NCI-H146 (cell line): Measurements from ENCODE around the gene SLC2A11.

Source experiments
- DNase-seq: peaks from one replicate; lab custom pipeline; 2025; lab: John Stamatoyannopoulos, UW

Gene SLC2A11

GRCh38 chr22:23832226-23833016 lies 25.3 kb upstream of the SLC2A11 start:
- no peak for DNase-seq

- no peak for DNase-seq
These were observed 24.5 kb upstream of the SLC2A11 start for GRCh38 chr22:23833017-23833751.

- no peak for DNase-seq
These were observed 23.8 kb upstream of the SLC2A11 start for GRCh38 chr22:23833911-23834317.

- no peak for DNase-seq
These were observed 23.3 kb upstream of the SLC2A11 start for GRCh38 chr22:23834406-23834792.

GRCh38 chr22:23834793-23835483 lies 22.7 kb upstream of the SLC2A11 start:
- no peak for DNase-seq

- DNase-seq: no peak
These were observed 22.1 kb upstream of the SLC2A11 start for GRCh38 chr22:23835484-23836144.

GRCh38 chr22:23836281-23836680 lies 21.4 kb upstream of the SLC2A11 start:
- DNase-seq: no peak

- DNase-seq: no peak
These were observed 20.8 kb upstream of the SLC2A11 start for GRCh38 chr22:23836692-23837495.

GRCh38 chr22:23837496-23837859 lies 20.2 kb upstream of the SLC2A11 start:
- peak; percentile 8 for DNase-seq

GRCh38 chr22:23837911-23838680 lies 19.6 kb upstream of the SLC2A11 start:
- DNase-seq: no peak

GRCh38 chr22:23838681-23839468 lies 18.8 kb upstream of the SLC2A11 start, which contains the start of gene DERL3:
Gene DERL3 (minus strand): TSS chr22:23839006. CDS start chr22:23838987, 19 bp downstream.
- DNase-seq: peak; percentile 97

- no peak for DNase-seq
These were observed 17.6 kb upstream of the SLC2A11 start for GRCh38 chr22:23840026-23840425.

GRCh38 chr22:23841292-23841691 lies 16.4 kb upstream of the SLC2A11 start:
- DNase-seq: no peak

GRCh38 chr22:23841736-23842445 lies 15.8 kb upstream of the SLC2A11 start:
- DNase-seq: no peak

GRCh38 chr22:23842599-23842998 lies 15.1 kb upstream of the SLC2A11 start:
- DNase-seq: no peak

GRCh38 chr22:23844739-23845202 lies 12.9 kb upstream of the SLC2A11 start:
- DNase-seq: no peak

- DNase-seq: no peak
These were observed 12.2 kb upstream of the SLC2A11 start for GRCh38 chr22:23845265-23846080.

- DNase-seq: no peak
These were observed 11.6 kb upstream of the SLC2A11 start for GRCh38 chr22:23846081-23846469.
